HG02623 (cell line): Measurements from ENCODE around the gene RSPRY1.
"Not testable (repeated sequence)": the region's sequence is repeated elsewhere in the genome, so short reads cannot be mapped to it uniquely, and the experiment has no call there.

Source experiments
- ATAC-seq: cut with Tn5 transposase; IDR thresholded peaks from one replicate; pipeline ENCODE4 v1.9.1; 2021; ENCODE audit warnings: moderate library complexity; ENCODE audit not compliant: unreplicated experiment

The RSPRY1 gene

DNA sequence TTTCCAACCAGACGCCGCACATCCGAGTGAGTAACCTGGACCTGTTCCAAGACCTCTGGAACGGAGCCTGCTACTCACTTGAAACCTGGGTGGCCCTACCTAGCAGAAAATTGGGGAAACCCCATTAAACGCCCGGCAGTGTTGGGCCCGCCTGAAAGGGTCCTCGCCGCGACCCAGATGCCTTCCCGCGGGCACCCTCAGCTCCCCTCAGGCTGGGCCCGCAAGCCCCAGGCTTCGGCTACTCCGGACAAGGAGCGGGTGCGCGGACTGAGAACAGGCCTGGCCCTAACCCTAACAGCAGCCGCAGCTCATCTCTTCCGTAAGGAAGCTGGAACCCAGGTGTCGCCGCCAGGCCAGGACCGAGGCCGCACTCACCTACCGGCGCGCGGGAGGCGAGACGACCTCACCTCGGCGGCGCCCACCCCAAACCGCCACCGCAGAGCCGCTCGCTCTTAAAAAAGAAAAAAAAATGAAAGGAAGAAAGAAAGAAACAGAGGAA is 634 bp upstream of the RSPRY1 start:
- peak; percentile 25 for ATAC-seq

DNA sequence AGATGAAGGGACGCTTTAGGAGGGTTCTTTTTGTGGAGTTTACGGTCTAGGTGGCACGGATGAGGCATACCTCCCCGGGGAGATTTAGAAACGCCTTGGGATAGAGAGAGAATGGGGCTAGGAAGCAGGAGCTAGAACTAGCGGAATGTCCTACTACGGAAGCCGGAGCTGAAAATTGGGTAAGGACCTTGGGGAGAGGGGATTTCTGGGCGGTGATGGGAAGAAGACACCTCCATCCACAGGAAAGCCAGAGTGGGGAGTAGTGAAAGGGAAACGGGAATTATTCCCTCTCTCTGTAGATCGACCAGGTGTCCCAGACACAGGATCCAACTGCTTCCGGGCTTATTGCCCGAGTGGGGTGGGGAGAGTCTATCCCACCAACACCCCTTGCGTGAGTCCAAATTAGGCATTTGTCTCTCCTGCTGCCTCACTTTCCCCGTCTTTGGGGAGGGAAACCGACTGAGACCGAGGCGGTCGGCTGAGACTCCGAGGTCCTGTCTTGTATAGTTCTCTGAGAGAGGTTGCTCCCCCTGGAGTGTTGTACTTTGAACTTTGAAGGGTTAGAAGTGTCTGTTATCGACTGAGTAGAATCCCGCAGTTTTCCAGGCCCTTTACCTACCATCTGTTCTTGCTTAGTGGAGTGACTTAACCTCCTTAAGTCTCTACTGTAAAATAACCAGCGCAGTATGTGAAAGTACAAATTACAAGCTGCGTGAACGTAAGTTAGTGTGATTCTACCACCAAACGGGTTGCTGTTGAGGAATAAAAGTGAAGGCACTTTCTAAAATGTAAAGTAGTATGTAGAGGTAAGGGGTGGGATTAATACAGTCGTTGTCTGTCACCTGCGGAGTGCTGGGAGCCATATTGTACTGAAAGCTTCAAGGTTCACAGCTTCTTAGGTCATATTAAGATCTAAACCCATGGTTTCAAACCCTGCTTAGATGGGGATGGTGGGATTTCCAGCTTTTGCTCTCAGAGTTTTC is 1.0 kb downstream of the RSPRY1 start:
- ATAC-seq = no peak

DNA sequence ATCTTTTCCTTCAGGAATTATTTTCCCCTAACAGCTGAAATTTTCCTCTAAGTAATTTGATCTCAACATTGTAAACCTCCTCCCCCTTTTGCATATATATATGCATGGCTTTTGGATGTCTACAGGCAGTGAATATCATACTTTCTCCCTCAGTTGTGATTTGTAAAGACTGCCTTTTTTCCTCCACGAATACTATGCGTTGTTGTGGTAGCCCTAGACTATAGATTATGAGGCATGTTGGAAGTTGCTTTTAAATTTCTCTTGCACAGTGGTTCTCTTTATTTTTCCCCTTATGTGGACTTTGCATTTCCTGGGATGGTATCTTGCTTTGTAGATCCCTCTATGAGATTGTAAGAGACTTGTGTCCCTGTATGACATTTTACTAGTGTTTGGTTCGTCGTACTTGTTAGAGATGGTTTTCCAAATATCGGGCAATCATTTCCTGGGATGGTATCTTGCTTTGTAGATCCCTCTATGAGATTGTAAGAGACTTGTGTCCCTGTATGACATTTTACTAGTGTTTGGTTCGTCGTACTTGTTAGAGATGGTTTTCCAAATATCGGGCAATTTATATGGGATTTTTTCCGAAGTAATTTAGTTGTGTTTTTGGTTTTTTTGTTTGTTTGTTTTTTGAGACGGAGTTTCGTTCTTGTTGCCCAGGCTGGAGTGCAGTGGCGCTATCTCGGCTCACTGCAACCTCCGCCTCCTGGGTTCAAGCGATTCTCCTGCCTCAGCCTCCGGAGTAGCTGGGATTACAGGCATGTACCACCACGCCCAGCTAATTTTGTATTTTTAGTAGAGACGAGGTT is 2.0 kb downstream of the RSPRY1 start:
- ATAC-seq = not testable (repeated sequence)

DNA sequence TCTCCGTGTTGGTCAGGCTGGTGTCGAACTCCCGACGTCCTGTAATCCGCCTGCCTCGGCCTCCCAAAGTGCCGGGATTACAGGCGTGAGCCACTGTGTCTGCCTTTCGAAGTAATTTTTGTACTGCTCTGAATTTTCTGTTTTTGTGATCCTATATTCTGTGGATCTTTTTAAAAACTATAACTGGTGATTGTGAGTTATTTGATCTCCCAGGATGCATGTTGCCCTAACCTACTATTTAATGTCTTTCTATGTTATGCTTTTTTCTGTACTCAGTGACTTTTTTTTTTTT is 2.5 kb downstream of the RSPRY1 start:
- ATAC-seq = no peak

DNA sequence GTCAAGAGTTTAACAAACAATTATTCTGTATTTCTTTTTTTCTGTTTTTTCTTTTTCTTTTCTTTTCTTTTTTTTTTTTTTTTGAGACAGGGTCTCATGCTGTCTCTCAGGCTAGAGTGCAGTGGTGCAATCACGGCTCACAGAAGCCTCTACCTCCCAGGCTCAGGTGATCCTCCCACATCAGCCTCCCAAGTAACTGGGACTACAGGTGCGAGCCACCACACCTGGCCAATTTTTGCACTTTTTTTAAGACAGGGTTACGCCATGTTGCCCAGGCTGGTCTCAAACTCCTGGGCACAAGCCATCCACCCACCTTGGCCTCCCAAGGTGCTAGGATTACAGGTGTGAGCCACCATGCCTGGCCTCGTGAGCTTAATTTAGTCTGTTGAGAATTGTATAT is 3.4 kb downstream of the RSPRY1 start:
- ATAC-seq = not testable (repeated sequence)

DNA sequence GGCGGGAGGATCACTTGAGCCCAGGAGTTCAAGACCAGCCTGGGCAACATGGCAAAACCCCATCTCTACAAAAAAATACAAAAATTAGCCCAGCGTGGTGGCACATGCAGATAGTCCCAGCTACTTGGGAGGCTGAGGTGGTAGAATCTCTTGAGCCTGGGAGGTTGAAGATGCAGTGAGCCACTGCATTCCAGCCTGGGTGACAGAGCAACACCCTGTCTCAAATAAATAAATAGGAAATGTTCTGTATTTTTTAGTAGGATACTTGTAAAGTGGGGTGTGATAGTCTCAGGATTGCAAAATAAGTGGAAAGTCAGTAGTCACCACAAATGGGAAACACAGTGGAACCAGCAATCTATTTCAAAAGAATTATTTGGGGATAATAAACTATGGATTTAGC is 4.0 kb downstream of the RSPRY1 start:
- no peak for ATAC-seq

DNA sequence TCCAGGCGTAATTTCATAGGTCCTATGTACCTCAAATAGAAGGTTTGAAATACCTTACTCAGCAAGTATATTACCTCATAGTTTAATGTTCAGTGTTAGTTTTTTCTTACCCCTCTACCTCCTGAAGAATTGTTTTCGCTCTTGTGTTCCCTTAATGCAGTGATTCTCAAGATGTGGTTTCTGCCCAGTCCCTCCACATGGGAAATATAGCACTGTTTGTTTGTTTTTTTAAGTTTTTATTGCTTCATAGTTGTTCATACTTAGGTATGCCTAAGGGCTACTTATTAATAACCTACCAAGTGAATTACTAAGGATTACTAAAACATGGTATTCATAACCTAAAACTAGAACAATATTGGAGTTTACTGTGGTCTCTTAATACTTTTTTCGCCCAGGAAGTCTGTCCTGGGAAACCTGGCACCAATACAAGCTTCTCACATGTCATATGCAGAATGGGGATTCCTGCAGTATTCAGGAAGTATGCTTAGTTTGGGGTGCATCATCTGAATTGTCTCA is 5.0 kb downstream of the RSPRY1 start:
- ATAC-seq = no peak

DNA sequence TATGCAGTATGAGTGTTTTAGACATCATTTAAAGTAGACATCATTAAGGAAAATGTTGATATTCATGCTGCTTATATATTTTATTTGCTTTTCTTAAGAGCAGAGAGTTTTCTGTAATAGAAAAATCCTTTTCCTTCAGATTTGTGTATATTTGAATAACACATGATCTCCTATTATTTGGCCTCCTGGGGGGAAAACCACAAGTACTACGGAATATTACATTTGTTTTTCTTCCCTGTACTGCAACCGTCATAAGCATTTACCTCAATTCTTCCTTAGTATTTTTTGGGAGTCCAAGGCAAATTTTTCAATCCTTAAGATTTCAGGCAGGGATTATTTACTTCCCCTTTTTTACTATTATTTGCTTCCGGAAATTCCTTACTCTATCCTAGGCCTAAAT is 6.0 kb downstream of the RSPRY1 start:
- no peak for ATAC-seq

DNA sequence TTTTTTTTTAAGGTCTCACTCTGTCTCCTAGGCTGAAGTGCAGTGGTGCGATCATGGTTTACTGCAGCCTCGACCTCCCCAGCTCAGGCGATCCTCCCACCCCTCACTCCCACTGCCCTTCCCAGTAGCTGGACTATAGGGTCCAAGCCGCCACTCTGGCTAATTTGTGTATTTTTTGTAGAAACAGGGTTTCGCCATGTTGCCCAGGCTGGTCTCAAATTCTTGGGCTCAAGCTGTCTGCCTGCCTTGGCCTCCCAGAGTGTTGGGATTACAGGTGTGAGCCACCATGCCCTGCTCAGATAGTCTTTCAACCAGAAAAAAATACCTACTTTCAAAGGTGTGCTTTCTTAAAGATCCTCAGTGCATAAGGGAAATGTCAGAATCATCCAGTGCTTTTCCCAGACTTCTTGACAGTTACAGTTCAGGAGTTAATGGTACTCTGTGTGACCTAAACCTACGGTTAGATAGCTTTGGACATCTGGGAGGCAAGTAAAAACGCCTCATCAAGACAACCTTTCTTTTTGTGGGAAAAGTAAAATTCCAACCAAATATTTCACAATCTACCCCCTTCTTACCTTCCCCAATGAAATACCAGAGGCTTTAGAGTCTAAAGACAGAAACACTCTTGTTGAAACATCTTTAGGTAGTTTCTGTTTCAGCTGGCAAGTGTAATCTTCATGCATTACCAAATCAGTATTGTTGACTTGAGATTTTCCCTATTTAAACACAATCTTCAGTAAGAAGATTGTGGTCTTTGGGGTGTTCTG is 6.8 kb downstream of the RSPRY1 start:
- no peak for ATAC-seq

DNA sequence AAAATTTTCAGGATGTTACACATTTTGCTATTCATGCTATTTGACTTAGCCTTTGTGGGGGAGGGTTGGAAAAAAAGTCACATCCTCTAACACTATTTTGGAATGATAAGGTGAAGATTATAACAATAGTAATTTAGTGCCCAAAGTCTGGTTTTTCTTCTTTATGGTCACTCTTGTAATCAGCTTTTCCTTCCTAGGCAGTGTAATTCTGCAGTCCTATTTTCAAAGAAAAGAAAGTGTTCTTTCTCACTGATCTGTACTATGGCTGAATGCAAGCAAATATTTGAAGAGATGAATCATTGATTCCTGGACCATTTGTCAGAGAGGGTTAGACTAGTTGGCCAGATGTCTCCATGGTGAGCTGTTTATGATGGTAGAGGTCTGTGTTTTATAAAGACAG is 8.4 kb downstream of the RSPRY1 start:
- no peak for ATAC-seq

DNA sequence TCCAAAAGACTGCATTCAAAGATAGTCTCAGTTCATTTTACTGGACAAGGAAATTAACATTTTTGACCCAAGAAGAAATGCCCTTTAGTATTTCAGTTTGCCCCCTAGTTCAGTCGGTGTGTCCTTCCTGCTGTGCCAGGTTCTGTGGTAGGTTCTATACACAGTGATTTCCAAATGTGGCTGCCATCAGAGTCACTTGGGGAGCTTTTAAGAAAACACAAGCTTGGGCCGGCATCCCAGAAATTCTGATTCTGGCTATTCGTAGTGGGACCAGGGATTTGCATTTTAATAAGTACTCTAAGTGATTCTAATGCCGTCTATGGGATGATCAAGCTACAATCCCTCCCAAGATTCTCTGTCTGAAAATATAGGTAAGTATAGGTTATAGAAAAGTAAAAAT is 10.2 kb downstream of the RSPRY1 start:
- ATAC-seq = no peak

DNA sequence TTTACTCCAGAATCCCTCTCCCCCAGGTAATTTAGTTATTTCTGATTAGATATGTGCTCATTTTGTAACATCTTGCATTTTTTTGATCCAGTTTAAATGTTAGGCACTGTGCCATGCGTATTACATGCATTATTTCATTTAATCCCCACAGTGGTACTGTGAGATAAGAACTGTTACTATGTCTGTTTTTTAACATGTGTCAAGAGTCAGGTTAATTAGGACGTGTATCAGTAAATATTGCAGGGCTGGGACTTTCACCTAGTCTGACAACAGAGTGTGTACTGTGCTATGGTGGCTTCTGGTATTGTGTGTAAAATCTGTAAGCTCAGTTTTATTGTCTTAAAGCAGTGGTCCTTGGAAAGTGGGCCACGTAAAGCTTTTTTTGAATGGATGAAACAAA is 10.6 kb downstream of the RSPRY1 start:
- ATAC-seq = no peak

DNA sequence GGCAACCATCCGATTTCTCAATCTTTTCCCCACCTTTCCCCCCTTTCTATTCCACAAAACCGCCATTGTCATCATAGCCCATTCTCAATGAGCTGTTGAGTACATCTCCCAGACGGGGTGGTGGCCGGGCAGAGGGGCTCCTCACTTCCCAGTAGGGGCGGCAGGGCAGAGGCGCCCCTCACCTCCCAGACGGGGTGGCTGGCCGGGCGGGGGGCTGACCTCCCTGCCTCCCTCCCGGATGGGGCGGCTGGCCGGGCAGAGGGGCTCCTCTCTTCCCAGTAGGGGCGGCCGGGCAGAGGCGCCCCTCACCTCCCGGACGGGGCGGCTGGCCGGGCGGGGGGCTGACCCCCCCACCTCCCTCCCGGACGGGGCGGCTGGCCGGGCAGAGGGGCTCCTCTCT is 14.2 kb downstream of the RSPRY1 start:
- not testable (repeated sequence) for ATAC-seq

DNA sequence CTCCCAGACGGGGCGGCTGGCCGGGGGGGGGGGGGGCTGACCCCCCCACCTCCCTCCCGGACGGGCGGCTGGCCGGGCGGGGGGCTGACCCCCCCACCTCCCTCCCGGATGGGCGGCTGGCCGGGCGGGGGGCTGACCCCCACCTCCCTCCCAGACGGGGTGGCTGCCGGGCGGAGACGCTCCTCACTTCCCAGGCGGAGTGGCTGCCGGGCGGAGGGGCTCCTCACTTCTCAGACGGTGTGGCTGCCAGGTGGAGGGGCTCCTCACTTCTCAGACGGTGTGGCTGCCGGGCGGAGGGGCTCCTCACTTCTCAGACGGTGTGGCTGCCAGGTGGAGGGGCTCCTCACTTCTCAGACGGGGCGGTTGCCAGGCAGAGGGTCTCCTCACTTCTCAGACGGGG is 14.8 kb downstream of the RSPRY1 start:
- ATAC-seq = not testable (repeated sequence)

DNA sequence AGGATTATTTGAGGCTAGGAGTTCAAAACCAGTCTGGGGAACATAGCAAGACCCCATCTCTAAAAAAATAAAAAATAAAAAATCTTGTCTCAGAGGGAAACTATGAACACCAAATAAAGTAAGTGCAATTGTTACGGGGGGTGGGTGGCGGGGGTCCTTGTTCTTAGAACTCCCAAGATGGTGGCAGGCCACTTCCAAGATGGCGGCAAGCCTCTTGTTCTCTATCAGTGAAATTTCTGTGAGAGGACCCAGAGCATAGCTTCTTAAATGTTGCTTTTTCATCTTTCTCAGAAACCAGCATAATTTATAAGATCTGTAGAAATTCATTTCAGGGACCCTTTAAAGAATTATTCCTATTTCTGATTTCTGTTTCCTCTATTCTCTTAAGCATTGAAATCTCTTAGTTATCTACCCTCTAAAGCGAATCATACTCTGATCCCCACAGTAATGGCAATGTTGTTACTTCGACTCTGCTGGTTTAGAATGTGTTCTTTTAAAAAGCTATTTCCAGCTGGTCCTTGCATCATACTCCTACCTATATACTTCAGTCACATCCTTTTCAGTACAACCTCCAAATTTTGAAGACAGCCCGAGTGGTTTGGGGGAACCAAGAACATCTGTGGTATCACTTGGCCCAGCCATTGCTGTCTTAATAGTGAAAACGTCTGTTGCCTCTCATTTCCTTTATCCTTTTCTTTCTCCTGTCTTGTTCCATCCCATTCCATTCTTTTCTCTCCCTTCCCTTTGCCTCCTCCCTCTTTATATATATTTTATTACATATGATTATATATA is 16.2 kb downstream of the RSPRY1 start:
- ATAC-seq = no peak

DNA sequence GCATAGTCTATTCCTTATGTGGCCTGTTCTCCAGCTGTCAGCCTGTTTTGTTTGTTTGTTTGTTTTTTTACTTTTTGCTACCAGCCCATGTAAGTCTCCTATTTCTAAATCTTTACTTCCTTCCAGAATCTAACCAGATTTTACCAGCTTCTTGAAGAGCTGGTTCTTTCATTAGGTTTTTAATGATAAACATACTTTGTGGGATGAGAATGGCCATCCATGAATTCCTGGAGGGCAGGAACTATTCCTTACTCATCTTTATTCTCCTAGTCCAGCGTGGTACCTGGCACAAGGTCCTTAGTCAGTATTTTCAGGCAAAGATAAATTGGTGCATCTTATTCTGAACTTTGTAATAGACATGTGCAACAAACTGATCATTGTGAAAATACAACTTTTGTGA is 17.3 kb downstream of the RSPRY1 start:
- ATAC-seq = no peak

DNA sequence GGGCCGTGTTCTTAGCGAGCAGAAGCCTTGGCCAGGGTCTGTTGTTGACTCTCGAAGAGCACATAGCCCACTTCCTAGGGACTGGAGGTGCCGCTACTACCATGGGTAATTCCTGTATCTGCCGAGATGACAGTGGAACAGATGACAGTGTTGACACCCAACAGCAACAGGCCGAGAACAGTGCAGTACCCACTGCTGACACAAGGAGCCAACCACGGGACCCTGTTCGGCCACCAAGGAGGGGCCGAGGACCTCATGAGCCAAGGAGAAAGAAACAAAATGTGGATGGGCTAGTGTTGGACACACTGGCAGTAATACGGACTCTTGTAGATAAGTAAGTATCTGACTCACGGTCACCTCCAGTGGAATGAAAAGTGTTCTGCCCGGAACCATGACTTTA is 18.5 kb downstream of the RSPRY1 start:
- ATAC-seq = no peak

DNA sequence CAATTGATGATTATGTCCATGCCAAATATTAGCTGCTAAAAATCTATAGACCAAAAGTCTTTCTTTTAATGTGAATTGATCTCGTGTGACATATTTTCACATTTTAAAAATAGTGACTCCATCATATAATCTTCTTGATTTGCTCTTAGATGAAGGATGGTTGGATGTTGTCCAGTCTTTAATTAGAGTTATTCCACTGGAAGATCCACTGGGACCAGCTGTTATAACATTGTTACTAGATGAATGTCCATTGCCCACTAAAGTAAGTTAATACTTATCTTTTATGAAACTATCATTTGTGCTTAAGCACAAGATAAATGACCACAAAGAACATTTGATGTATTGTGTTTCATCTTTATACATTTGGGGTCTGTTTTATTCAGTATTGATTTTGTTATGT is 22.8 kb downstream of the RSPRY1 start:
- ATAC-seq = no peak

DNA sequence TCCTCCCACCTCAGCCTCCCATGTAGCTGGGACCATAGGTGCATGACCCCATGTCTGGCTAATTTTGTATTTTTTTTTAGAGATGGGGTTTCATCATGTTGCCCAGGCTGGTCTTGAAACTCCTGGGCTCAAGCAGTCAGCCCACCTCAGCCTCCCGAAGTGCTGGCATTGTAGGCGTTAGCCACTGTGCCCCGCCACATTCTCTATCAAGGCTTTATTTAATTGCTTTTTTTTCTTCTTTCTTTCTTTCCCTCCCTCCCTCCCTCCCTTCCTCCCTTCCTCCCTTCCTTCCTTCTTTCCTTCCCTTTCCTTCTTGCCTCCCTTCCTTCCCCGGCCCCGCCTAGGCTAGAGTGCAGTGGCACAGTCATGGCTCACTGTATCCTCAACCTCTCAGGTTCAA is 23.7 kb downstream of the RSPRY1 start:
- no peak for ATAC-seq

DNA sequence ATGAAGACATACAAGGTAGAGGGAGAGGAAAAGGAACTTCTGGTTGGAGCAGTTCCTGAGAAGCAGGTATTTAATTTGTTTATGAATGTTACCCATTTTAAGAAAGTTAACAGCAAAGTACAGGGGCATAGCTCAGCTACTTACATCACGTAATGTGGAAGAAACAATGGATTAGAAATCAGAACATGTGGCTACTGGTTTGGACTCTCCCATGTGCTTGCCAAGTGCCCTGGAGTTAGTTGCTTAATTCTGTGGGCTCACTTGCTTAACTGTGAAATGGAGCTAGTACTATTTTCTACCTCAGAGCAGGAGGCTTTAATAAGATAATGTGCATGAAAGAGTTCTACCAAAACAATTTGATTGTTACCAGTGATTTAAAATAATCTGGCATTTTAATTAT is 27.3 kb downstream of the RSPRY1 start:
- ATAC-seq = no peak
